Measurements from ENCODE around the gene SEMA3G.

SEMA3G gene

DNA sequence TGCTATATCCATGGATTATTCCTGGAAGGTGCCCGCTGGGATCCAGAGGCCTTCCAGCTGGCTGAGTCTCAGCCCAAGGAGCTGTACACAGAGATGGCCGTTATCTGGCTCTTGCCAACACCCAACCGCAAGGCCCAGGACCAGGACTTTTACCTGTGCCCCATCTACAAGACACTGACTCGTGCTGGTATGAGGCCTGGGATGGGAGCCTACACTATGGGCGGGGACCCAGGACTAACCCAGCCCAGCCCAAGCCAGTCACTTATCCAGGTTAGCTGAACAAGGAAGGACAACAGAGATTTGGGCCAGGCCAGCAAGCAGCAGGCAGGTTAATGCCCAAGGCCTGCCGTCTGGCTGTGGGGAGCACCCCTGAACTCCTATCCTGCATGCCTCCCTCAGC is 45.3 kb downstream of the SEMA3G start:
- Histone ChIP-seq H3K9me3 (ENCODE audit: control insufficient read depth, low read length) (no peaks in the 10 kb centered on the region), H2AK5ac (ENCODE audit: low read length, severe bottlenecking) (no peak overlapping the region), H3K36me3 (ENCODE audit: control insufficient read depth in 1 of 2, insufficient read depth in 2 of 2, low read depth in 1 of 2, low read length in 2 of 2) (peaks cover 56 to 59% of the 10 kb centered on the region in 2 experiments), H2AFZ (ENCODE audit: low read depth, low read length) (no peak overlapping the region), H3K79me1 (replicated peaks; ENCODE audit: low read length, poor library complexity, severe bottlenecking) (peaks cover 7% of the 10 kb centered on the region), H2BK12ac (ENCODE audit: low read length in 2 of 2) (no peak overlapping the region), H3K18ac (ENCODE audit: low read depth in 1 of 2, low read length in 2 of 2) (no peak overlapping the region), H3K23ac (ENCODE audit: low read length in 2 of 2) (no peak overlapping the region), H4K91ac (ENCODE audit: low read length) (no peak overlapping the region), H3K4me1 (ENCODE audit: control insufficient read depth, insufficient read depth, low read depth, low read length) (peaks cover 2% of the 10 kb centered on the region), H3K9ac (ENCODE audit: low read length) (no peak overlapping the region), H3K27me3 (ENCODE audit: control insufficient read depth in 1 of 2, insufficient read depth in 1 of 2, low read length in 2 of 2) (peaks cover 0 to 9% of the 10 kb centered on the region in 2 experiments), H3K27ac (ENCODE audit: low read length, poor library complexity, severe bottlenecking) (no peak overlapping the region), H3K14ac (ENCODE audit: low read length in 2 of 2) (no peak overlapping the region), H3K4me2 (ENCODE audit: low read length, poor library complexity, severe bottlenecking) (no peak overlapping the region), H3K4me3 (ENCODE audit: insufficient read depth in 1 of 2, low read depth in 1 of 2, low read length in 2 of 2) (no peak overlapping the region), H2BK120ac (ENCODE audit: low read depth, low read length) (no peak overlapping the region), H4K8ac (ENCODE audit: low read length) (no peak overlapping the region), H2BK5ac (ENCODE audit: low read depth, low read length, poor library complexity, severe bottlenecking) (no peak overlapping the region), H2BK15ac (ENCODE audit: low read depth, poor library complexity, severe bottlenecking) (no peak overlapping the region), H3K4ac (ENCODE audit: low read depth in 1 of 2, low read length in 2 of 2) (no peak overlapping the region)
- 97% methylated on average over 6 of the region's 6 CpGs for WGBS
- DNase-seq, result no peak

DNA sequence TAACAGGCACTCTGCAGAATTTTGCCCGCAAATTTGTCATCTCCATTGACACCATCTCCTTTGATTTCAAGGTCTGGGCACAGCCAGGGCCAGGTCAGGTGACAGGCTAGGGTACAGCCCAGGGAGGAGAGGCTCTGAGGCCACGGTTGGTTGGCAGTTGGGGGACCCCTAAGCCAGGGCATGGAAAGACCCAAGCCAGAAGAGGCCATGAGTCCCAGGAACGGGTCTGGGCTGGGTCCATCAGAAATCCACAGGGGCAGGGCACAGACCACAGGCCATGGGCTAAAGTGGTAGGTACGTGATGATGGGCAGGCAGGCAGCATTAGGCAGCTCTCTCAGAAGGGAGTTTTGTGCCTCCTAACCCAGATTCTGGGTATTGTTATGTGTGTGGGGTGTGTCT is 45.8 kb downstream of the SEMA3G start:
- no peak overlapping the region for H4K8ac ChIP-seq (ENCODE audit: low read length)
- no peak for DNase-seq
- WGBS, result 92% methylated on average over 4 of the region's 4 CpGs

DNA sequence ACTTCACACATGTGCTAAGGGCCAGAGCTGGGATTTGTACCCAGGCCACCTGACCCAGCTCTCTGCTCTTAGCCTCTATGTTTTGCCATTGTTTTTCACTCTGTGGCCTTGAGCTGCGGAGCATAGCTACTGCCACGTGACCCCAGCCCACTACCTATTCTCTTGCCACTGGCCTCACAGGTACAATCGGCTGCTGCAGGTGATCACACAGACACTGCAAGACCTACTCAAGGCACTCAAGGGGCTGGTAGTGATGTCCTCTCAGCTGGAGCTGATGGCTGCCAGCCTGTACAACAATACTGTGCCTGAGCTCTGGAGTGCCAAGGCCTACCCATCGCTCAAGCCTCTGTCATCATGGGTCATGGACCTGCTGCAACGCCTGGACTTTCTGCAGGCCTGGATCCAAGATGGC is 46.2 kb downstream of the SEMA3G start:
- DNase-seq, result no peak
- H3K36me3 ChIP-seq (ENCODE audit: control insufficient read depth in 1 of 2, insufficient read depth in 2 of 2, low read depth in 1 of 2, low read length in 2 of 2), result peaks cover 46 to 54% of the 10 kb centered on the region in 2 experiments
- no peak overlapping the region for H3K4ac ChIP-seq (ENCODE audit: low read depth in 1 of 2, low read length in 2 of 2)
- H3K4me2 ChIP-seq (ENCODE audit: low read length, poor library complexity, severe bottlenecking), result no peak overlapping the region
- H3K79me1 ChIP-seq (replicated peaks; ENCODE audit: low read length, poor library complexity, severe bottlenecking), result peaks cover 4% of the 10 kb centered on the region
- H2AK5ac ChIP-seq (ENCODE audit: low read length, severe bottlenecking), result no peak overlapping the region
- H3K14ac ChIP-seq (ENCODE audit: low read length in 2 of 2), result no peak overlapping the region
- H2AFZ ChIP-seq (ENCODE audit: low read depth, low read length), result no peak overlapping the region
- no peak overlapping the region for H3K27ac ChIP-seq (ENCODE audit: low read length, poor library complexity, severe bottlenecking)
- no peak overlapping the region for H2BK120ac ChIP-seq (ENCODE audit: low read depth, low read length)
- no peak overlapping the region for H3K18ac ChIP-seq (ENCODE audit: low read depth in 1 of 2, low read length in 2 of 2)
- H3K9ac ChIP-seq (ENCODE audit: low read length), result no peak overlapping the region
- H3K9me3 ChIP-seq (ENCODE audit: control insufficient read depth, low read length), result no peaks in the 10 kb centered on the region
- H2BK12ac ChIP-seq (ENCODE audit: low read length in 2 of 2), result no peak overlapping the region
- H3K27me3 ChIP-seq (ENCODE audit: control insufficient read depth in 1 of 2, insufficient read depth in 1 of 2, low read length in 2 of 2), result peaks cover 0 to 9% of the 10 kb centered on the region in 2 experiments
- WGBS, result 97% methylated on average over 5 of the region's 5 CpGs
- no peak overlapping the region for H4K91ac ChIP-seq (ENCODE audit: low read length)
- H3K23ac ChIP-seq (ENCODE audit: low read length in 2 of 2), result no peak overlapping the region
- H4K8ac ChIP-seq (ENCODE audit: low read length), result no peak overlapping the region
- no peak overlapping the region for H2BK15ac ChIP-seq (ENCODE audit: low read depth, poor library complexity, severe bottlenecking)
- no peak overlapping the region for H2BK5ac ChIP-seq (ENCODE audit: low read depth, low read length, poor library complexity, severe bottlenecking)
- H3K4me3 ChIP-seq (ENCODE audit: insufficient read depth in 1 of 2, low read depth in 1 of 2, low read length in 2 of 2), result no peak overlapping the region
- peaks cover 2% of the 10 kb centered on the region for H3K4me1 ChIP-seq (ENCODE audit: control insufficient read depth, insufficient read depth, low read depth, low read length)

More for the DNA sequence above, 45.8 kb downstream of the SEMA3G start:
- Histone ChIP-seq H2BK15ac (ENCODE audit: low read depth, poor library complexity, severe bottlenecking) (no peak overlapping the region), H3K18ac (ENCODE audit: low read depth in 1 of 2, low read length in 2 of 2) (no peak overlapping the region), H3K4me2 (ENCODE audit: low read length, poor library complexity, severe bottlenecking) (no peak overlapping the region), H3K36me3 (ENCODE audit: control insufficient read depth in 1 of 2, insufficient read depth in 2 of 2, low read depth in 1 of 2, low read length in 2 of 2) (peaks cover 51 to 54% of the 10 kb centered on the region in 2 experiments), H3K9ac (ENCODE audit: low read length) (no peak overlapping the region), H3K27ac (ENCODE audit: low read length, poor library complexity, severe bottlenecking) (no peak overlapping the region), H3K27me3 (ENCODE audit: control insufficient read depth in 1 of 2, insufficient read depth in 1 of 2, low read length in 2 of 2) (peaks cover 0 to 9% of the 10 kb centered on the region in 2 experiments), H3K23ac (ENCODE audit: low read length in 2 of 2) (no peak overlapping the region), H3K4me1 (ENCODE audit: control insufficient read depth, insufficient read depth, low read depth, low read length) (peaks cover 2% of the 10 kb centered on the region), H4K91ac (ENCODE audit: low read length) (no peak overlapping the region), H3K4me3 (ENCODE audit: insufficient read depth in 1 of 2, low read depth in 1 of 2, low read length in 2 of 2) (no peak overlapping the region), H3K14ac (ENCODE audit: low read length in 2 of 2) (no peak overlapping the region), H2BK120ac (ENCODE audit: low read depth, low read length) (no peak overlapping the region), H2AK5ac (ENCODE audit: low read length, severe bottlenecking) (no peak overlapping the region), H2BK5ac (ENCODE audit: low read depth, low read length, poor library complexity, severe bottlenecking) (no peak overlapping the region), H3K4ac (ENCODE audit: low read depth in 1 of 2, low read length in 2 of 2) (no peak overlapping the region), H2BK12ac (ENCODE audit: low read length in 2 of 2) (no peak overlapping the region), H3K9me3 (ENCODE audit: control insufficient read depth, low read length) (no peaks in the 10 kb centered on the region), H2AFZ (ENCODE audit: low read depth, low read length) (no peak overlapping the region), H3K79me1 (replicated peaks; ENCODE audit: low read length, poor library complexity, severe bottlenecking) (peaks cover 4% of the 10 kb centered on the region)

DNA sequence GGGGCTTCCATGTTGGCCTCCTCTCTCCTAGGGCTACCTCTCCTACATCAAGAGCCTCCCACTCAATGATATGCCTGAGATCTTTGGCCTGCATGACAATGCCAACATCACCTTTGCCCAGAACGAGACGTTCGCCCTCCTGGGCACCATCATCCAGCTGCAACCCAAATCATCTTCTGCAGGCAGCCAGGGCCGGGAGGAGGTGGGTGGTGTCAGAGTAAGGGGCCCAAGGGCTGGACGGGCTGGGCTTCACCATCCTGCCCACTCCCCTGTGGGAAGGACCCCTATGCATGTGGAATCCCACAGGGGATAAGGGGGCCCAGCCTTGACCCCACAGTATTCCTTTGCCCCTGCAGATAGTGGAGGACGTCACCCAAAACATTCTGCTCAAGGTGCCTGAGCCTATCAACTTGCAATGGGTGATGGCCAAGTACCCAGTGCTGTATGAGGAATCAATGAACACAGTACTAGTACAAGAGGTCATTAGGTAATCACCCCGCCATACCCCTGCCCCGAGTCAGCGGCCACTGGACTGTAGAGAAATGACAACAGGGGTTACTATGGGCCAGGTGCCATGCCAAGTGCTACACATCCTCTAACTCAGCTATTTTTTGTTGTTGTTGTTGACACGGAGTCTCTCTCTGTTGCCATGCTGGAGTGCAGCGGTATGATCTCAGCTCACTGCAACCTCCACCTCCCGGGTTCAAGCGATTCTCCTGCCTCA is 47.1 kb downstream of the SEMA3G start:
- 91% methylated on average over 13 of the region's 13 CpGs for WGBS
- no peak overlapping the region for H3K23ac ChIP-seq (ENCODE audit: low read length in 2 of 2)
- no peak overlapping the region for H2AFZ ChIP-seq (ENCODE audit: low read depth, low read length)
- H4K8ac ChIP-seq (ENCODE audit: low read length), result no peak overlapping the region
- H3K4me3 ChIP-seq (ENCODE audit: insufficient read depth in 1 of 2, low read depth in 1 of 2, low read length in 2 of 2), result no peak overlapping the region
- no peak overlapping the region for H3K18ac ChIP-seq (ENCODE audit: low read depth in 1 of 2, low read length in 2 of 2)
- no peak overlapping the region for H2BK120ac ChIP-seq (ENCODE audit: low read depth, low read length)
- no peak overlapping the region for H2BK5ac ChIP-seq (ENCODE audit: low read depth, low read length, poor library complexity, severe bottlenecking)
- H3K4me1 ChIP-seq (ENCODE audit: control insufficient read depth, insufficient read depth, low read depth, low read length), result peaks cover 2% of the 10 kb centered on the region
- no peak overlapping the region for H2AK5ac ChIP-seq (ENCODE audit: low read length, severe bottlenecking)
- H3K9ac ChIP-seq (ENCODE audit: low read length), result no peak overlapping the region
- H2BK15ac ChIP-seq (ENCODE audit: low read depth, poor library complexity, severe bottlenecking), result no peak overlapping the region
- no peaks in the 10 kb centered on the region for H3K79me1 ChIP-seq (replicated peaks; ENCODE audit: low read length, poor library complexity, severe bottlenecking)
- no peak for DNase-seq
- no peak overlapping the region for H3K14ac ChIP-seq (ENCODE audit: low read length in 2 of 2)
- no peak overlapping the region for H4K91ac ChIP-seq (ENCODE audit: low read length)
- H3K4me2 ChIP-seq (ENCODE audit: low read length, poor library complexity, severe bottlenecking), result no peak overlapping the region
- no peak overlapping the region for H2BK12ac ChIP-seq (ENCODE audit: low read length in 2 of 2)
- no peaks in the 10 kb centered on the region for H3K9me3 ChIP-seq (ENCODE audit: control insufficient read depth, low read length)
- no peak overlapping the region for H3K27ac ChIP-seq (ENCODE audit: low read length, poor library complexity, severe bottlenecking)
- peaks cover 0 to 9% of the 10 kb centered on the region in 2 experiments for H3K27me3 ChIP-seq (ENCODE audit: control insufficient read depth in 1 of 2, insufficient read depth in 1 of 2, low read length in 2 of 2)
- H3K36me3 ChIP-seq (ENCODE audit: control insufficient read depth in 1 of 2, insufficient read depth in 2 of 2, low read depth in 1 of 2, low read length in 2 of 2), result peaks cover 38 to 53% of the 10 kb centered on the region in 2 experiments
- H3K4ac ChIP-seq (ENCODE audit: low read depth in 1 of 2, low read length in 2 of 2), result no peak overlapping the region

Measured in mesenchymal stem cell (in vitro differentiated cells and primary cell).